WTC11 (cell line): ENCODE data around the gene MTG1.

Experiments
- CTCF ChIP-seq: fragments of 200-600 bp; IDR thresholded peaks from 2 replicates; pipeline ENCODE4 v1.8.0; 2022; ENCODE audit warnings: antibody characterized with exemption
- E2F4 ChIP-seq: sonication (generic); formaldehyde crosslinking; IDR thresholded peaks from 2 replicates; pipeline ENCODE4 v1.8.1; 2022; ENCODE audit warnings: low read depth, mild to moderate bottlenecking, moderate library complexity, missing genetic modification reagents, borderline replicate concordance
- ELF4 ChIP-seq: sonication (generic); formaldehyde crosslinking; IDR thresholded peaks from 2 replicates; pipeline ENCODE4 v1.8.1; 2022; ENCODE audit warnings: low read depth, mild to moderate bottlenecking, moderate library complexity, missing genetic modification reagents
- ERG ChIP-seq: fragments of 250-450 bp; sonication (Bioruptor Pico); IDR thresholded peaks from 2 replicates; pipeline ENCODE4 v1.8.0; 2021; ENCODE audit warnings: mild to moderate bottlenecking
- IRF1 ChIP-seq: sonication (generic); formaldehyde crosslinking; IDR thresholded peaks from 2 replicates; pipeline ENCODE4 v1.8.0; 2023; ENCODE audit warnings: missing genetic modification reagents
- PREB ChIP-seq: sonication (generic); formaldehyde crosslinking; IDR thresholded peaks from 2 replicates; pipeline ENCODE4 v1.8.1; 2022; ENCODE audit warnings: mild to moderate bottlenecking, missing genetic modification reagents, moderate library complexity, borderline replicate concordance
- USF1 ChIP-seq: sonication (generic); formaldehyde crosslinking; IDR thresholded peaks from 2 replicates; pipeline ENCODE4 v1.8.0; 2022; ENCODE audit warnings: mild to moderate bottlenecking, missing genetic modification reagents
- USF2 ChIP-seq: sonication (generic); formaldehyde crosslinking; IDR thresholded peaks from 2 replicates; pipeline ENCODE4 v1.8.1; 2023; ENCODE audit warnings: mild to moderate bottlenecking, missing genetic modification reagents, moderate library complexity
- ZNF232 ChIP-seq: sonication (generic); formaldehyde crosslinking; IDR thresholded peaks from 2 replicates; pipeline ENCODE4 v1.8.0; 2022; ENCODE audit warnings: mild to moderate bottlenecking, missing genetic modification reagents

GRCh38 chr10:133344236-133344635 is 49.7 kb upstream of the MTG1 start:
- TF ChIP-seq CTCF (no peak), ERG (no peak), IRF1 (CRISPR knock-in tag) (no peak), PREB (no peak), USF1 (CRISPR knock-in tag) (no peak), ZNF232 (CRISPR knock-in tag) (no peak), USF2 (CRISPR knock-in tag) (no peak), ELF4 (CRISPR knock-in tag) (no peak), E2F4 (CRISPR knock-in tag) (no peak)
